DND-41 (cell line): Measurements from ENCODE around the gene LRRC25.

Source experiments
- CTCF ChIP-seq: IDR thresholded peaks from 2 replicates; pipeline ENCODE4 v1.5.1; 2012; ENCODE audit warnings: borderline replicate concordance, low read length, moderate library complexity, mild to moderate bottlenecking; ENCODE audit not compliant: poor library complexity, severe bottlenecking; ENCODE audit errors: extremely low read depth
- EZH2 ChIP-seq: IDR thresholded peaks from 3 replicates; pipeline ENCODE4 v1.6.1; 2012; ENCODE audit warnings: borderline replicate concordance, low read depth, mild to moderate bottlenecking, moderate library complexity, low read length, inconsistent platforms; ENCODE audit not compliant: severe bottlenecking

- no peak for TF ChIP-seq CTCF
- TF ChIP-seq EZH2 = no peak
Measured at GRCh38 chr19:18351544-18351943, 45.9 kb downstream of the LRRC25 start.
